ENCODE measurements around the gene RPAP3. TPM values are rescaled to one million over a fixed set of nuclear protein-coding genes. Genes with fewer than 3 reads are reported as not detected.

RPAP3 gene
- total and polyA plus RNA-seq, 9 donors = 15.6 to 71.3 (median 32.4) TPM

DNA sequence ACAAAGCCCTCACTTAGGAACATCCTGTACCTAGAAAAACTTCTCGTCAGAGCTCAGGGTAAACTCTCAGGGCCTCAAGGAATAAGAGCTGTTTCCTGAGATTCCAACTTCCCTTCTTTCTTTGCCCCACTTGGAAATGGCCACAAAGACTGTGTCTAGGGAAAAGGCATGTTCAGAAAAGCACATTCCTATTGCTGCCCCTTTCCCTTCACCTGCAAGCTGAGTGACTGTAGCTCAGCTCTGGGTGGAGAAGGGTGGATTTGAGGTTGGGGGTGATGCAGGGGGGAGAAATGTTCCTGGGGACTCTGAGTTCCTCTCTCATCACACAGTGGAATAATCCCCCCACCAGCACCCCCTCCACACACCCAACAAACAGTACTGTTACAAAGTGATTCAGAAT lies 12.7 kb upstream of the RPAP3 start:
- H3K36me3 ChIP-seq = no peaks in the 10 kb centered on the region
- no peak for DNase-seq
- TF ChIP-seq EP300 (IDR thresholded peaks at IDR 0.05) = no peak
- no peak for TF ChIP-seq POLR2A (IDR thresholded peaks at IDR 0.05)
- TF ChIP-seq, protein P1, sequence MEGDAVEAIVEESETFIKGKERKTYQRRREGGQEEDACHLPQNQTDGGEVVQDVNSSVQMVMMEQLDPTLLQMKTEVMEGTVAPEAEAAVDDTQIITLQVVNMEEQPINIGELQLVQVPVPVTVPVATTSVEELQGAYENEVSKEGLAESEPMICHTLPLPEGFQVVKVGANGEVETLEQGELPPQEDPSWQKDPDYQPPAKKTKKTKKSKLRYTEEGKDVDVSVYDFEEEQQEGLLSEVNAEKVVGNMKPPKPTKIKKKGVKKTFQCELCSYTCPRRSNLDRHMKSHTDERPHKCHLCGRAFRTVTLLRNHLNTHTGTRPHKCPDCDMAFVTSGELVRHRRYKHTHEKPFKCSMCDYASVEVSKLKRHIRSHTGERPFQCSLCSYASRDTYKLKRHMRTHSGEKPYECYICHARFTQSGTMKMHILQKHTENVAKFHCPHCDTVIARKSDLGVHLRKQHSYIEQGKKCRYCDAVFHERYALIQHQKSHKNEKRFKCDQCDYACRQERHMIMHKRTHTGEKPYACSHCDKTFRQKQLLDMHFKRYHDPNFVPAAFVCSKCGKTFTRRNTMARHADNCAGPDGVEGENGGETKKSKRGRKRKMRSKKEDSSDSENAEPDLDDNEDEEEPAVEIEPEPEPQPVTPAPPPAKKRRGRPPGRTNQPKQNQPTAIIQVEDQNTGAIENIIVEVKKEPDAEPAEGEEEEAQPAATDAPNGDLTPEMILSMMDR (IDR thresholded peaks at IDR 0.05) = no peak
- peaks cover 37% of the 10 kb centered on the region for H3K4me1 ChIP-seq (ENCODE audit: insufficient read depth)
- H3K27me3 ChIP-seq = no peaks in the 10 kb centered on the region
- 60 to 75% (median 63%) methylated on average over 1 of the region's 1 CpG for WGBS, 3 donors
- no peaks in the 10 kb centered on the region for H3K9me3 ChIP-seq
- no peak overlapping the region for H3K4me3 ChIP-seq
- intact Hi-C loops (cut with DNase I) = loop anchor here (5.0 to 10.0 kb wide), 4 partner anchors 39 to 119 kb away; partner anchors contain the start of gene RAPGEF3 (in 1 of the 4)
- H3K27ac ChIP-seq = peak overlapping the region in 1 of 2 donors; percentile 84

DNA sequence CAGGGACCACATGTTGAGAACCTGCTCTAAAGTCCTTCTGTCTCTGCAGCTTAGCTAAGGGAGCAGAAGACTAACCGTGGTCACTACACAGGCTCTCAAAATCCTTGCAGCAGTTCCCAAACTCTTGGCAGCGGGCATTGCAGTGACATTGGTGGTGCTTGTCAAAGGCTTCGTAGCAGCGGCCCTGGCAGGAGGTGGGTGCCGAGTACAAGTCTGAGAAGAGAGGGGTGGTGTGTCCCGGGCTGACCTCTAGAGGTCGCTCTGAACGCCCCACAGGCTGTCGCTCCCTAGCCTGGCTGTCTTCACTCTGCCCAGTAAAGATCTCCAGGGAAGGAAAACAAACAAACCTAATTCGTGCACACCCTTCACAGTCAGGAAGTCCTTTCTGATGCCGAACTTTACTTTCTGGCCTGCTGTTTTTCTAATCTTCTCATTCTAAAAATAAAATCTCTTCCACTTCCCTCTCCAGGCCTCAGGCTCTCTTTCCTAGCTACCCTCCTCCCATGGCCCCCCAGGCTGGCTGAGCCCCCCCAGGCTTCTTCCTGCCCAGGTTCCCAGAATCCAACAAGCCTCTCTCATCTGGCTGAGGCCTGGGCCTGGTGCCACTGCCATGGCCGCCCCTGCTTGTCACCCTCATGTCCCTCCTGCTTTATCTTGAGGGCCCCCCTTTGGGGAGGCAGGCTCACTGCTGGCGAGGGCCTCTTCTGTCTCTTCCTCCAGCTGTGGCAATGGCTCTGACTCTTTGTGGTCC lies 11.8 kb upstream of the RPAP3 start:
- H3K4me1 ChIP-seq (ENCODE audit: insufficient read depth) = peaks cover 39% of the 10 kb centered on the region

DNA sequence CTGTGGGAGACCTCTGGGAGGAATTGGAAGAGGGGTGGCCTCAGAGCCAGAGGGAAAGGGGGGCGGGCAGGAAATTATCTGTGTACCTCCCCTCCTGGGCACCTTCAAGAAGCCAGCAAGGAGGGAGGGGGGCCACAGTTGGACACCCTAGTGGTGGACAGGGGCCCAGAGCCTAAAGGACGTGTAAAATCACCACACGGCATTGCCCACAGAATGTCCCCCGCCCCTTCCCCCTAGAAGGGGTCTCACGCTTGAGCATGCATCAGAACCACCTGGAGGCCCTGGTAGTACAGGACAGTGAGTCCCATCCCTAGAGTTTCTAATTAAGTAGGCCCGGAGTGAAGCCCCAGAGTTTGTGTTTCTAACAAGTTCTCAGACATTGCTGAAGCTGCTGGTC lies 11.2 kb upstream of the RPAP3 start:
- Histone ChIP-seq H3K4me1 (ENCODE audit: insufficient read depth) (peaks cover 39% of the 10 kb centered on the region), H3K4me3 (no peak overlapping the region), H3K27me3 (no peaks in the 10 kb centered on the region), H3K27ac (peak overlapping the region; percentile 49 to 84), H3K36me3 (no peaks in the 10 kb centered on the region), H3K9me3 (no peaks in the 10 kb centered on the region)
- intact Hi-C loops (cut with DNase I) = loop anchor here (5.0 to 10.0 kb wide), 4 partner anchors 40 to 120 kb away; partner anchors contain the start of gene RAPGEF3 (in 1 of the 4)
- WGBS, 3 donors = 81 to 84% (median 82%) methylated on average over 6 of the region's 6 CpGs
- TF ChIP-seq POLR2A (IDR thresholded peaks at IDR 0.05) (no peak), EP300 (IDR thresholded peaks at IDR 0.05) (no peak)
- TF ChIP-seq, protein P1 (IDR thresholded peaks at IDR 0.05) = no peak
- DNase-seq = peak in 1 of 5 donors; percentile 46

More for the DNA sequence above, 11.8 kb upstream of the RPAP3 start:
- H3K9me3 ChIP-seq = no peaks in the 10 kb centered on the region
- no peak for TF ChIP-seq POLR2A (IDR thresholded peaks at IDR 0.05)
- TF ChIP-seq, protein P1 (IDR thresholded peaks at IDR 0.05) = peak; percentile 24 to 54 (median 39)
- no peaks in the 10 kb centered on the region for H3K36me3 ChIP-seq
- intact Hi-C loops (cut with DNase I) = loop anchor here (5.0 to 10.0 kb wide), 4 partner anchors 40 to 120 kb away; partner anchors contain the start of gene RAPGEF3 (in 1 of the 4)
- peak; percentile 74 to 86 (median 79) for DNase-seq
- H3K27me3 ChIP-seq = no peaks in the 10 kb centered on the region
- 19 to 25% (median 23%) methylated on average over 13 of the region's 13 CpGs for WGBS, 3 donors
- H3K27ac ChIP-seq = peak overlapping the region; percentile 49 to 84
- H3K4me3 ChIP-seq = no peak overlapping the region

DNA sequence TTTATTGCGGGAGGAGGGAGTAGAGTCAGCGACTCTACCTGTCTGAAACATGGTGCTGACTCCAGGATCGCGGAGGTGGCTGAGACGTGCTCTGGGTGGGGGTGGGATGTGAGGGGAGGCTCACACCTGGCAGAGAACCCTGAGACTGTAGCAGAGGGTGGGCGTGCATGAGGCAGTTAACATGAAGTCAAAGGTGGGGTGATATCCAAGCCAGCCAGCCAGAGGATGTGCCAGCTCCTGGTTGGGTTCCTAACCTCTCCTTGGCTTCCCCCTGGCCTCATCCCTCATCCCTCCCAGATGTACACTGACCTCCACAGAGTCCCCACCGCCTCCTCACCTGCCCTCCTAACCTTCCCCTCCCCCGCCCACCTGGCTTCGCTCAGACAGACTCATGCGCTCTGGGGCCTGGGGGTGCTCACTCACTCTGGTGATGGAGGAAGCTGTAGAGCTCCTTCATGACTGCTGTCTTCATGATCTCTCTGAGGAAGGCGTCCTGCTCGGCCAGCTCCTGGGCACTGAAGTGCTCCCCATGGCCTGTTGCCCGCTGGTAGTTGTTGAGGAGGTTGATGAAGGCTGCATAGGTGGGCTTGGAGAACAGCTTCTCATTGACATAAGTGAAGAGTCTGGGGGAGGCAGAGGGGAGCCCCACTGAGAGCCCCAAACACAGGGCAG lies 10.2 kb upstream of the RPAP3 start:
- no peak overlapping the region for H3K4me3 ChIP-seq
- TF ChIP-seq EP300 (IDR thresholded peaks at IDR 0.05) (no peak), POLR2A (IDR thresholded peaks at IDR 0.05) (no peak)
- TF ChIP-seq, protein P1 (IDR thresholded peaks at IDR 0.05) = no peak
- H3K36me3 ChIP-seq = no peaks in the 10 kb centered on the region
- peaks cover 39% of the 10 kb centered on the region for H3K4me1 ChIP-seq (ENCODE audit: insufficient read depth)
- intact Hi-C loops (cut with DNase I) = loop anchor here (5.0 to 10.0 kb wide), 4 partner anchors 41 to 121 kb away; partner anchors contain the start of gene RAPGEF3 (in 1 of the 4)
- no peaks in the 10 kb centered on the region for H3K9me3 ChIP-seq
- peak; percentile 70 to 79 (median 74) for DNase-seq
- H3K27ac ChIP-seq = peak overlapping the region; percentile 60 to 84
- H3K27me3 ChIP-seq = no peaks in the 10 kb centered on the region
- 43 to 49% (median 45%) methylated on average over 13 of the region's 13 CpGs for WGBS, 3 donors

All from ovary (tissue), 9 donors.